CD8-positive, alpha-beta memory T cell (primary cell): ENCODE measurements around the gene SMIM34. TPM values are rescaled to one million over a fixed set of nuclear protein-coding genes. Genes with fewer than 3 reads are reported as not detected.

ENCODE experiments used
- polyA plus RNA-seq: library from polyadenylated mRNA; unstranded; fragments of 300-500 nt; fragmentation: Illumina TruSeq; gene quantifications from one replicate; pipeline ENCODE4 v1.2.3, GENCODE V29; 2021
- total RNA-seq, 2 experiments: library from RNA; stranded (reverse); gene quantifications; one replicate each; pipeline ENCODE4 v1.2.3, GENCODE V29; 2021

The SMIM34 gene
- total and polyA plus RNA-seq, 3 experiments from 2014 or later, result not detected

Other genes starting within 250 kb of the SMIM34 start
- not detected for gene KCNE2, start 59.9 kb downstream of the SMIM34 start, total RNA-seq
- not detected for gene KCNE2, start 59.9 kb downstream of the SMIM34 start, polyA plus RNA-seq
- 10 to 100 TPM in 1 of 2 experiments, 1 to 10 TPM in 1; 9.2 to 20.0 TPM for gene SMIM11, start 48.4 kb downstream of the SMIM34 start, total RNA-seq
- 3.4 TPM for gene SMIM11, start 48.4 kb downstream of the SMIM34 start, polyA plus RNA-seq
- under 1 TPM; 0.11 TPM for gene KCNE1, start 88.3 kb upstream of the SMIM34 start, total RNA-seq
- gene KCNE1, start 88.3 kb upstream of the SMIM34 start, polyA plus RNA-seq, result not detected
- 10 to 100 TPM; 16.0 to 16.9 TPM for gene RCAN1, start 191.2 kb upstream of the SMIM34 start, total RNA-seq
- 19.6 TPM for gene RCAN1, start 191.2 kb upstream of the SMIM34 start, polyA plus RNA-seq
- gene CLIC6, start 245.0 kb upstream of the SMIM34 start, total RNA-seq, result under 1 TPM; 0.37 to 0.44 TPM
- gene CLIC6, start 245.0 kb upstream of the SMIM34 start, polyA plus RNA-seq, result 0.08 TPM